Heart right ventricle (tissue), 16 donors: ENCODE results near the gene EPN2. TPM values are rescaled to one million over a fixed set of nuclear protein-coding genes. Genes with fewer than 3 reads are reported as not detected.

Experiments
- ATAC-seq, 8 donors: fragments of 200-7000 bp; cut with Tn5 transposase; one replicate each; pipeline ENCODE4 v1.9.1; 2020; ENCODE audit warnings: mild to moderate bottlenecking in 8 of 8, moderate library complexity in 8 of 8, moderate number of reproducible peaks in 1 of 8
- DNase-seq, 2 donors: peaks; one replicate each; pipeline ENCODE4 v3.0.0-alpha.2; 2020
- H3K27ac ChIP-seq, 10 donors: fragments of 200-600 bp; sonication (generic) in 2 of 10; one replicate each; pipeline versions ENCODE4 v1.5.0 to v1.8.0; 2020 to 2022; ENCODE audit warnings: mild to moderate bottlenecking in 3 of 10
- H3K27me3 ChIP-seq, 7 donors: fragments of 200-600 bp; one replicate each; pipeline ENCODE4 v1.8.0; 2021 to 2022; ENCODE audit warnings: mild to moderate bottlenecking in 2 of 7
- H3K36me3 ChIP-seq, 9 donors: fragments of 200-600 bp; sonication (generic) in 1 of 9; one replicate each; pipeline versions ENCODE4 v1.5.0 to v1.8.0; 2020 to 2022; ENCODE audit warnings: mild to moderate bottlenecking in 2 of 9
- H3K4me1 ChIP-seq, 9 donors: fragments of 200-600 bp; sonication (generic) in 1 of 9; one replicate each; pipeline versions ENCODE4 v1.5.0 to v1.8.0; 2020 to 2022; ENCODE audit warnings: mild to moderate bottlenecking in 4 of 9
- H3K4me3 ChIP-seq, 10 donors: fragments of 200-600 bp; sonication (generic) in 2 of 10; one replicate each; pipeline versions ENCODE4 v1.5.0 to v1.8.0; 2020 to 2022; ENCODE audit warnings: mild to moderate bottlenecking in 7 of 10, moderate library complexity in 2 of 10
- H3K9me3 ChIP-seq, 11 donors: fragments of 200-600 bp in 10 of 11; sonication (generic) in 2 of 11; one replicate each; pipeline versions ENCODE4 v1.5.0 to v1.8.0; 2013 to 2022; ENCODE audit warnings: mild to moderate bottlenecking in 2 of 11, control low read depth in 1 of 11, moderate library complexity in 1 of 11
- WGBS, 2 donors: extraction: QIAGEN DNeasy Blood & Tissue Kit; methylation state at CpG; one replicate each; pipeline ENCODE4 v1.1.7; 2013; ENCODE audit warnings: inconsistent platforms in 1 of 2; 5-methylcytosine and 5-hydroxymethylcytosine counted together
- intact Hi-C, 10 donors: fragments of 100-400 bp; cut with DNase I; formaldehyde crosslinking; loops; one replicate each; pipeline versions ENCODE4 v1.11.1 to v1.14.2; 2022
- polyA plus RNA-seq, 2 donors: library from polyadenylated mRNA; stranded (reverse); fragments of 200-250 nt; gene quantifications; one replicate each; pipeline ENCODE4 v1.2.3, GENCODE V29; 2013
- total RNA-seq, 10 donors: library from RNA; stranded (reverse); fragmentation: NEBNext Ultra II Directional in 3 of 10; extraction: Animal tissue kit (Norgen Biotek cat#: 25700) in 3 of 10; gene quantifications; one replicate each; pipeline versions ENCODE4 v1.2.1 to v1.2.4, GENCODE V29; 2021 to 2023
- TF ChIP-seq, protein P1 (sequence below), 9 donors: fragments of 200-600 bp; sonication (generic) in 2 of 9; IDR thresholded peaks; one replicate each; pipeline versions ENCODE4 v1.5.0 to v1.8.0; 2021 to 2022; ENCODE audit warnings: antibody characterized with exemption in 9 of 9, mild to moderate bottlenecking in 5 of 9, moderate library complexity in 1 of 9
- donor health status: Arrhythmogenic right ventricular cardiomyopathy.
- donor health status: ischemic (EF 13 %, LVEDD 7.1; RV severe dilation, severe dysfunction).
- donor health status: healthy with polysubstance abuse.
- donor health status: DM: no; HTN: yes; CAD: no.
- donor health status: DM: no; HTN: no; CAD: no.
- donor health status: ischemic (EF 25% LVEDD 6.9; RV normal size, moderate dysfunction).
- donor health status: ischemic (EF 25% LVEDD 5.7; RV mildly dilated, moderate dysfunction).
- donor health status: healthy.
- donor health status: DM: yes; HTN: yes; CAD: no.
- donor health status: Ischemic cardiomyopathy.
- donor health status: ischemic (EF 35%, LVEDD 5.7; RV mildly dilated, moderate dysfunction).
- donor health status: nonischemic (EF 11% LVEDD 7.7; RV severe dilation, severe dysfunction).
- donor health status: DM: yes; HTN: yes; CAD: no.
- donor health status: PGD.
- donor health status: ischemic (EF 29% LVEDD 5.4; RV normal size, mild dysfunction).
- donor health status: nonischemic (EF 23%, LVEDD 6.1; RV moderate dilation, normal function).

EPN2 gene
- total and polyA plus RNA-seq, 12 donors: 20.0 to 83.1 (median 54.9) TPM

- intact Hi-C loops: no loop called here
- 68 to 72% methylated on average over 21 of the region's 21 CpGs for WGBS, 2 donors
- H3K4me3 ChIP-seq: no peak overlapping the region
- no peaks in the 10 kb centered on the region for H3K9me3 ChIP-seq
- H3K27ac ChIP-seq: peak overlapping the region in 3 of 10 donors; percentile 21 to 31 (median 26)
- H3K36me3 ChIP-seq: peaks cover 0 to 34% (median 0%) of the 10 kb centered on the region in 9 donors
- TF ChIP-seq, protein P1, sequence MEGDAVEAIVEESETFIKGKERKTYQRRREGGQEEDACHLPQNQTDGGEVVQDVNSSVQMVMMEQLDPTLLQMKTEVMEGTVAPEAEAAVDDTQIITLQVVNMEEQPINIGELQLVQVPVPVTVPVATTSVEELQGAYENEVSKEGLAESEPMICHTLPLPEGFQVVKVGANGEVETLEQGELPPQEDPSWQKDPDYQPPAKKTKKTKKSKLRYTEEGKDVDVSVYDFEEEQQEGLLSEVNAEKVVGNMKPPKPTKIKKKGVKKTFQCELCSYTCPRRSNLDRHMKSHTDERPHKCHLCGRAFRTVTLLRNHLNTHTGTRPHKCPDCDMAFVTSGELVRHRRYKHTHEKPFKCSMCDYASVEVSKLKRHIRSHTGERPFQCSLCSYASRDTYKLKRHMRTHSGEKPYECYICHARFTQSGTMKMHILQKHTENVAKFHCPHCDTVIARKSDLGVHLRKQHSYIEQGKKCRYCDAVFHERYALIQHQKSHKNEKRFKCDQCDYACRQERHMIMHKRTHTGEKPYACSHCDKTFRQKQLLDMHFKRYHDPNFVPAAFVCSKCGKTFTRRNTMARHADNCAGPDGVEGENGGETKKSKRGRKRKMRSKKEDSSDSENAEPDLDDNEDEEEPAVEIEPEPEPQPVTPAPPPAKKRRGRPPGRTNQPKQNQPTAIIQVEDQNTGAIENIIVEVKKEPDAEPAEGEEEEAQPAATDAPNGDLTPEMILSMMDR (IDR thresholded peaks at IDR 0.05): peak in 3 of 9 donors; percentile 9 to 17 (median 9)
- peaks cover 0 to 26% (median 17%) of the 10 kb centered on the region in 9 donors for H3K4me1 ChIP-seq
- DNase-seq (no peak), ATAC-seq (peak in 7 of 8 donors; percentile 12 to 44 (median 29))
- H3K27me3 ChIP-seq: peaks cover 0 to 11% (median 0%) of the 10 kb centered on the region in 7 donors
Observed at GRCh38 chr17:19336938-19337711, 100.0 kb downstream of the EPN2 start.

GRCh38 chr17:19337712-19338023 lies 100.5 kb downstream of the EPN2 start:
- 56 to 58% methylated on average over 2 of the region's 2 CpGs for WGBS, 2 donors
- H3K4me1 ChIP-seq: peaks cover 0 to 31% (median 20%) of the 10 kb centered on the region in 9 donors
- H3K27me3 ChIP-seq: peaks cover 0 to 11% (median 0%) of the 10 kb centered on the region in 7 donors
- no peaks in the 10 kb centered on the region for H3K9me3 ChIP-seq
- peak in 6 of 8 donors; percentile 3 to 48 (median 7) for ATAC-seq
- no peak overlapping the region for H3K4me3 ChIP-seq
- H3K27ac ChIP-seq: peak overlapping the region in 7 of 10 donors; percentile 19 to 31 (median 26)
- TF ChIP-seq, protein P1 (IDR thresholded peaks at IDR 0.05): no peak
- H3K36me3 ChIP-seq: peaks cover 0 to 29% (median 0%) of the 10 kb centered on the region in 9 donors
- intact Hi-C loops: no loop called here
- DNase-seq: no peak

DNA sequence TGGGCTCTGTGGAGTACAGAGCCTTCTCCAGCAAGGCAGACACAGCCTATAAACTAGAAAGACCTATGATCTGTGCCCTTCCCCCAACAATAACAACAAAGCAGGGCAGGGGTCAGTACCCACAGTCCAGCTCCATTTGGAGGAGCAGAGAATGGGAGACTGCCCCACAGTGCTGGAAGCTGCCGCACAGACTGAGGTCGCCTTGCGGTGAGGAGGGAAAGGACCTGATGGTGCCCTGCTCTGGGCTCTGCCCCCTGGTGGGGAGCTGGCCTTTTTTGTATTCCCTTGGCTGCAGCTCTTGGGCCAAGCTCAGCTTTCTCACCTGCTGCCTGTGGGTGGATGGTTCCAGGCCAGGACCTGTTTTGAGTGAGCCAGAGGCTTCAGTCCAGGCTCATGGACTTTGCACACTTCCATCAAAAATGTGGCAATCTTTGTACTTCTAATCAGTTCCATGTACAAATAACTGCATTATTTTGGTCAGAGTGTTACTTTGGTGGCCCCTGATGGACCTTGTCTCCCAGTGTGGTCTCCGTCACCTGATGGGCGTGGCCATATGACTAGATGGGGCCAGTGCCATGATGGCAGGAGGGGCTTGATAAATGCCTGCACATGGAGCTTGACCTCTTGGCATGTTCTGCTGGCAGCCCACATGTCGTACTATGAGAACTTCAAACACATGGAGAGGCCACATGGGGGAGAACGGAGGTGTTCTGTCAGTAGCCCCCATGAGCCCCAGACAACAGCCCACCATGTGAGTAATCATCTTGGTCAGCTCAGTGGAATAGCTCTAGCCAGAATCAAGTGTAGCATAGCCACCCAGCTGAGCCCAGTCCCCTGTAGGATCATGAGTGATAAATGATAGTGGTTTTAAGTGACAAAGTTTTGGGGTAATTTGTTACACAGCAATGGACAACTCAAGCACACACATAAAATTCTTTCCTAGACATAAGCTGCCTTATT lies 101.1 kb downstream of the EPN2 start:
- Histone ChIP-seq H3K27ac (peak overlapping the region in 6 of 10 donors; percentile 19 to 30 (median 26)), H3K36me3 (peaks cover 0 to 26% (median 0%) of the 10 kb centered on the region in 9 donors), H3K4me1 (peaks cover 0 to 36% (median 23%) of the 10 kb centered on the region in 9 donors), H3K27me3 (peaks cover 0 to 11% (median 0%) of the 10 kb centered on the region in 7 donors), H3K9me3 (no peaks in the 10 kb centered on the region), H3K4me3 (no peak overlapping the region)
- intact Hi-C loops: no loop called here
- WGBS, 2 donors: 78 to 79% methylated on average over 7 of the region's 7 CpGs
- ATAC-seq: peak; percentile 52 to 77 (median 73)
- peak; percentile 57 to 67 for DNase-seq
- TF ChIP-seq, protein P1 (IDR thresholded peaks at IDR 0.05): peak; percentile 49 to 79 (median 72)

DNA sequence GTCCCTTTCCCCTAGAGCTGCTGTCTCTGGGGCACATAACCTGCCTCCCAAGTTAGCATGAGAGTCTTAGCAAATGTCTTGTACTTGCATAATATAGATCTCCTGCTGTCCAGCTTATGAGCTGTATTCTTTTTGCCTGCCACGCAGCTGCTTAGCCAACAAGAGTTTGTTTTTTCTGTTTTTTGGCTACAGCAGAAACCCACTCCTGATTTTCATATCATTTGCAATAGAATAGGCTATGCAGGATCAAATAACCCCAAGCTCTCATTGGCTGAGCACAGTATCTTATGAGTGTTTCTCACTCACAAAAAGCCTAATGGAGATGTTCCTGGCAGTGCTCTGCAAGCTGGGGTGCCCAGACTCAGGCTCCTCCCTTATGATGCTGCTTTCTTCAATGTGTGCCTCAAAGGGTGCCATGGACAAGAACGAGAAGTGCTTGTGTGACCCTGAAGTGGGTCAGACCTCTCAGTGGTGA lies 102.2 kb downstream of the EPN2 start:
- TF ChIP-seq, protein P1 (IDR thresholded peaks at IDR 0.05): no peak
- peaks cover 0 to 46% (median 30%) of the 10 kb centered on the region in 9 donors for H3K4me1 ChIP-seq
- WGBS, 2 donors: 80 to 83% methylated on average over 2 of the region's 2 CpGs

More for the DNA sequence above, 102.2 kb downstream of the EPN2 start:
- no peaks in the 10 kb centered on the region for H3K9me3 ChIP-seq
- H3K4me3 ChIP-seq: no peak overlapping the region
- DNase-seq (no peak), ATAC-seq (no peak)
- peaks cover 0 to 16% (median 0%) of the 10 kb centered on the region in 9 donors for H3K36me3 ChIP-seq
- peaks cover 0 to 11% (median 0%) of the 10 kb centered on the region in 7 donors for H3K27me3 ChIP-seq
- intact Hi-C loops: no loop called here
- no peak overlapping the region for H3K27ac ChIP-seq
